H9 (cell line): ENCODE measurements around the gene KCNMA1. TPM values are rescaled to one million over a fixed set of nuclear protein-coding genes. Genes with fewer than 3 reads are reported as not detected.

ENCODE experiments used
- DNase-seq: peaks from one replicate; pipeline ENCODE4 v3.0.0-alpha.2; 2017
- H2AFZ ChIP-seq: one replicate; pipeline ENCODE4 v1.6.1; 2013; ENCODE audit warnings: mild to moderate bottlenecking, low read length, control low read depth, moderate library complexity
- H2AK5ac ChIP-seq: 2 replicates; pipeline ENCODE4 v1.6.1; 2013; ENCODE audit warnings: low read length, control low read depth, mixed read lengths; ENCODE audit not compliant: insufficient read length
- H2BK120ac ChIP-seq: one replicate; pipeline ENCODE4 v1.6.1; 2013; ENCODE audit warnings: low read depth, mild to moderate bottlenecking, low read length, control low read depth, inconsistent platforms; ENCODE audit not compliant: poor library complexity, severe bottlenecking
- H2BK12ac ChIP-seq: 2 replicates; pipeline ENCODE4 v1.6.1; 2013; ENCODE audit warnings: low read length, control low read depth, mixed read lengths, low read depth; ENCODE audit not compliant: insufficient read length
- H2BK15ac ChIP-seq: 2 replicates; pipeline ENCODE4 v1.6.1; 2013; ENCODE audit warnings: low read depth, low read length, control low read depth
- H2BK20ac ChIP-seq: one replicate; pipeline ENCODE4 v1.6.1; 2013; ENCODE audit warnings: low read depth, mild to moderate bottlenecking, low read length, control low read depth, inconsistent platforms; ENCODE audit not compliant: poor library complexity, severe bottlenecking
- H2BK5ac ChIP-seq: 2 replicates; pipeline ENCODE4 v1.6.1; 2013; ENCODE audit warnings: low read length, control low read depth, mixed read lengths; ENCODE audit not compliant: insufficient read length
- H3K14ac ChIP-seq: 2 replicates; pipeline ENCODE4 v1.6.1; 2013; ENCODE audit warnings: low read length, control low read depth; ENCODE audit not compliant: insufficient read depth
- H3K18ac ChIP-seq: 2 replicates; pipeline ENCODE4 v1.6.1; 2013; ENCODE audit warnings: low read depth, mild to moderate bottlenecking, mixed read lengths, low read length, control low read depth; ENCODE audit not compliant: insufficient read length
- H3K23ac ChIP-seq: 2 replicates; pipeline ENCODE4 v1.6.1; 2013; ENCODE audit warnings: low read length, control low read depth, mixed read lengths, low read depth; ENCODE audit not compliant: insufficient read length
- H3K23me2 ChIP-seq: 2 replicates; pipeline ENCODE4 v1.6.1; 2013; ENCODE audit warnings: low read depth, mild to moderate bottlenecking, mixed read lengths, low read length, control low read depth; ENCODE audit not compliant: insufficient read length, poor library complexity, severe bottlenecking
- H3K27ac ChIP-seq: 2 replicates; pipeline ENCODE4 v1.5.1; 2013; ENCODE audit warnings: low read length, control low read depth, mixed read lengths, low read depth; ENCODE audit not compliant: insufficient read length
- H3K27me3 ChIP-seq: 2 replicates; pipeline ENCODE4 v1.6.1; 2013; ENCODE audit warnings: low read length, control low read depth, inconsistent platforms; ENCODE audit not compliant: insufficient read depth
- H3K4ac ChIP-seq: 2 replicates; pipeline ENCODE4 v1.6.1; 2013; ENCODE audit warnings: low read depth, mild to moderate bottlenecking, control low read depth, inconsistent platforms, low read length, moderate library complexity
- H3K4me1 ChIP-seq: 2 replicates; pipeline ENCODE4 v1.6.1; 2013; ENCODE audit warnings: low read length, control low read depth, inconsistent platforms; ENCODE audit not compliant: insufficient read depth
- H3K4me2 ChIP-seq: 2 replicates; pipeline ENCODE4 v1.6.1; 2013; ENCODE audit warnings: low read length, control low read depth, mixed read lengths; ENCODE audit not compliant: insufficient read length, insufficient read depth
- H3K56ac ChIP-seq: 2 replicates; pipeline ENCODE4 v1.6.1; 2013; ENCODE audit warnings: low read depth, mild to moderate bottlenecking, mixed read lengths, low read length, control low read depth; ENCODE audit not compliant: insufficient read length
- H3K79me1 ChIP-seq: 2 replicates; pipeline ENCODE4 v1.6.1; 2013; ENCODE audit warnings: low read depth, mild to moderate bottlenecking, moderate library complexity, low read length, control low read depth, inconsistent platforms; ENCODE audit not compliant: insufficient read depth, poor library complexity, severe bottlenecking
- H3K79me2 ChIP-seq: 2 replicates; pipeline ENCODE4 v1.6.1; 2013; ENCODE audit warnings: low read length, control low read depth, inconsistent platforms; ENCODE audit not compliant: insufficient read depth
- H3K9ac ChIP-seq: 2 replicates; pipeline ENCODE4 v1.6.1; 2013; ENCODE audit warnings: low read length, control low read depth, mixed read lengths; ENCODE audit not compliant: insufficient read length; ENCODE audit errors: extremely low read depth
- H3K9me3 ChIP-seq: one replicate; pipeline ENCODE4 v1.6.1; 2013; ENCODE audit warnings: low read depth, low read length, inconsistent platforms; ENCODE audit not compliant: control insufficient read depth
- H3T11ph ChIP-seq: one replicate; pipeline ENCODE4 v1.6.1; 2013; ENCODE audit warnings: mild to moderate bottlenecking, low read length, control low read depth, inconsistent platforms
- H4K20me1 ChIP-seq: one replicate; pipeline ENCODE4 v1.6.1; 2013; ENCODE audit not compliant: control insufficient read depth, insufficient read length, insufficient read depth
- H4K5ac ChIP-seq: 2 replicates; pipeline ENCODE4 v1.6.1; 2013; ENCODE audit warnings: low read depth, mild to moderate bottlenecking, mixed read lengths, low read length, control low read depth; ENCODE audit not compliant: insufficient read length
- H4K8ac ChIP-seq: replicated peaks from 2 replicates; pipeline ENCODE4 v1.6.1; 2013; ENCODE audit warnings: low read length, control low read depth, mixed read lengths, low read depth; ENCODE audit not compliant: insufficient read length
- H4K91ac ChIP-seq: 2 replicates; pipeline ENCODE4 v1.6.1; 2013; ENCODE audit warnings: low read depth, mild to moderate bottlenecking, moderate library complexity, mixed read lengths, low read length, control low read depth; ENCODE audit not compliant: insufficient read length
- H3K27ac Mint-ChIP-seq, 3 experiments: 2 replicates in 2 of 3; 3 replicates in 1 of 3; pipeline ENCODE4 v1.8.0; 2020 to 2021; ENCODE audit warnings: mixed read lengths in 3 of 3, mild to moderate bottlenecking in 1 of 3, moderate library complexity in 1 of 3
- H3K27me3 Mint-ChIP-seq: 2 replicates; pipeline ENCODE4 v1.8.0; 2021; ENCODE audit warnings: low read depth, mild to moderate bottlenecking, moderate library complexity, mixed read lengths
- H3K36me3 Mint-ChIP-seq, 3 experiments: 2 replicates in 2 of 3; 3 replicates in 1 of 3; pipeline ENCODE4 v1.8.0; 2020 to 2021; ENCODE audit warnings: low read depth in 3 of 3, mixed read lengths in 3 of 3; ENCODE audit not compliant: insufficient read depth in 1 of 3
- H3K4me1 Mint-ChIP-seq, 2 experiments: 2 replicates each; pipeline ENCODE4 v1.8.0; 2020; ENCODE audit warnings: mixed read lengths in 2 of 2
- H3K4me3 Mint-ChIP-seq, 2 experiments: 2 replicates in 1 of 2; 3 replicates in 1 of 2; pipeline ENCODE4 v1.8.0; 2020 to 2021; ENCODE audit warnings: mild to moderate bottlenecking in 2 of 2, mixed read lengths in 2 of 2, moderate library complexity in 1 of 2
- H3K9me3 Mint-ChIP-seq, 2 experiments: 2 replicates in 1 of 2; 3 replicates in 1 of 2; pipeline ENCODE4 v1.8.0; 2020; ENCODE audit warnings: mild to moderate bottlenecking in 2 of 2, mixed read lengths in 2 of 2, moderate library complexity in 1 of 2
- CTCF ChIP-seq: fragments of 200-600 bp; sonication (generic); conservative IDR thresholded peaks from 3 replicates; pipeline ENCODE4 v1.8.0; 2021; ENCODE audit warnings: antibody characterized with exemption, mild to moderate bottlenecking
- WGBS: extraction: QIAGEN DNeasy Blood & Tissue Kit; methylation state at CpG from one replicate; pipeline ENCODE4 v1.1.7; 2013; ENCODE audit warnings: missing lambda C conversion rate, low lambda C conversion rate, mixed read lengths; ENCODE audit not compliant: insufficient read length; ENCODE audit errors: extremely low coverage; 5-methylcytosine and 5-hydroxymethylcytosine counted together
- total RNA-seq: library from RNA; stranded (reverse); gene quantifications from 2 replicates; pipeline ENCODE4 v1.2.1, GENCODE V29; 2021

KCNMA1 gene
- total RNA-seq, 1 experiment from 2014 or later = 2.0 TPM

- Histone ChIP-seq H2AK5ac (no peak overlapping the region), H3K23ac (no peak overlapping the region), H3K9me3 (no peaks in the 10 kb centered on the region), H2BK20ac (no peak overlapping the region), H3K4me2 (no peak overlapping the region), H3K27ac (no peak overlapping the region), H3K23me2 (no peaks in the 10 kb centered on the region), H2BK120ac (no peak overlapping the region), H2BK15ac (no peak overlapping the region), H2BK5ac (no peak overlapping the region), H3K18ac (no peak overlapping the region), H4K20me1 (no peaks in the 10 kb centered on the region), H3K27me3 (no peaks in the 10 kb centered on the region), H3K9ac (no peak overlapping the region), H3K14ac (no peak overlapping the region), H4K91ac (no peak overlapping the region), H2AFZ (no peak overlapping the region), H4K8ac (no peak overlapping the region), H2BK12ac (no peak overlapping the region), H3T11ph (no peak overlapping the region), H3K4me1 (no peaks in the 10 kb centered on the region; the same call in 1 of the 2 replicates), H3K79me1 (no peaks in the 10 kb centered on the region), H3K79me2 (no peaks in the 10 kb centered on the region), H4K5ac (no peak overlapping the region), H3K56ac (no peak overlapping the region), H3K4ac (no peak overlapping the region)
- Mint-ChIP-seq H3K4me1 (peaks cover 0 to 8% of the 10 kb centered on the region in 2 experiments; a peak in 2 of 4 replicates), H3K27ac (no peak overlapping the region), H3K36me3 (0 out of 7 replicates have a peak, but pooled peaks cover 0 to under 1% (median 0%) of the 10 kb centered on the region in 3 experiments), H3K27me3 (peaks cover 4% of the 10 kb centered on the region), H3K4me3 (no peak overlapping the region), H3K9me3 (peaks cover 0 to 2% of the 10 kb centered on the region in 2 experiments; a peak in 1 of 5 replicates)
- TF ChIP-seq CTCF = no peak
- DNase-seq = no peak
- WGBS = no CpG with 5 or more reads among the region's 3 CpGs
Observed at GRCh38 chr10:77664696-77665095, 27.1 kb upstream of the KCNMA1 start.
